Brain microvascular endothelial cell (primary cell): ENCODE data around the gene MTHFR.

ENCODE experiments used
- DNase-seq: peaks from one replicate; pipeline ENCODE4 v3.0.0-alpha.2; 2020
- H3K27ac ChIP-seq: fragments of 250-450 bp; sonication (Bioruptor Pico); 2 replicates; pipeline ENCODE4 v1.5.1; 2020; ENCODE audit warnings: mild to moderate bottlenecking, moderate library complexity
- H3K27me3 ChIP-seq: fragments of 250-450 bp; sonication (Bioruptor Pico); replicated peaks from 2 replicates; pipeline ENCODE4 v1.5.1; 2020; ENCODE audit warnings: mild to moderate bottlenecking
- H3K36me3 ChIP-seq: fragments of 250-450 bp; sonication (Bioruptor Pico); replicated peaks from 2 replicates; pipeline ENCODE4 v1.5.1; 2020; ENCODE audit warnings: mild to moderate bottlenecking
- H3K4me3 ChIP-seq: 2 replicates; pipeline ENCODE4 v1.5.1; 2011; ENCODE audit warnings: low read depth, mild to moderate bottlenecking, control low read depth, low read length, moderate library complexity
- in situ Hi-C: cut with HindIII; loops from 2 replicates; pipeline ENCODE4 v1.10.0; 2017; ENCODE audit warnings: low sequenced_read_pairs, low pct_ligation_motif_present
- TF ChIP-seq, protein P1 (sequence below): IDR thresholded peaks from 2 replicates; pipeline ENCODE4 v1.5.1; 2011; ENCODE audit warnings: low read depth, mild to moderate bottlenecking, moderate library complexity, low read length, control low read depth, inconsistent platforms; ENCODE audit errors: missing control alignments

Gene MTHFR

GRCh38 chr1:11805422-11806306 is at the start of gene MTHFR, which contains the start of gene CLCN6:
Gene MTHFR (minus strand): TSS chr1:11805964. CDS start chr1:11803116, 2,848 bp downstream.
Gene CLCN6 (plus strand): TSS chr1:11806191. CDS start chr1:11806263, 72 bp downstream.
- TF ChIP-seq, protein P1, sequence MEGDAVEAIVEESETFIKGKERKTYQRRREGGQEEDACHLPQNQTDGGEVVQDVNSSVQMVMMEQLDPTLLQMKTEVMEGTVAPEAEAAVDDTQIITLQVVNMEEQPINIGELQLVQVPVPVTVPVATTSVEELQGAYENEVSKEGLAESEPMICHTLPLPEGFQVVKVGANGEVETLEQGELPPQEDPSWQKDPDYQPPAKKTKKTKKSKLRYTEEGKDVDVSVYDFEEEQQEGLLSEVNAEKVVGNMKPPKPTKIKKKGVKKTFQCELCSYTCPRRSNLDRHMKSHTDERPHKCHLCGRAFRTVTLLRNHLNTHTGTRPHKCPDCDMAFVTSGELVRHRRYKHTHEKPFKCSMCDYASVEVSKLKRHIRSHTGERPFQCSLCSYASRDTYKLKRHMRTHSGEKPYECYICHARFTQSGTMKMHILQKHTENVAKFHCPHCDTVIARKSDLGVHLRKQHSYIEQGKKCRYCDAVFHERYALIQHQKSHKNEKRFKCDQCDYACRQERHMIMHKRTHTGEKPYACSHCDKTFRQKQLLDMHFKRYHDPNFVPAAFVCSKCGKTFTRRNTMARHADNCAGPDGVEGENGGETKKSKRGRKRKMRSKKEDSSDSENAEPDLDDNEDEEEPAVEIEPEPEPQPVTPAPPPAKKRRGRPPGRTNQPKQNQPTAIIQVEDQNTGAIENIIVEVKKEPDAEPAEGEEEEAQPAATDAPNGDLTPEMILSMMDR: no peak
- in situ Hi-C loops: no loop called here
- Histone ChIP-seq H3K27ac (peak within 1 kb of the TSS; percentile 83), H3K27me3 (no peaks in the 10 kb centered on the region), H3K4me3 (peak within 1 kb of the TSS; percentile 87), H3K36me3 (peaks cover 21% of the 10 kb centered on the region)
- DNase-seq: peak; percentile 100

- Histone ChIP-seq H3K27me3 (peaks cover 26% of the 10 kb centered on the region), H3K36me3 (no peaks in the 10 kb centered on the region), H3K27ac (no peak overlapping the region), H3K4me3 (no peak overlapping the region)
- DNase-seq: no peak
- TF ChIP-seq, protein P1: no peak
- in situ Hi-C loops: no loop called here
Measured at GRCh38 chr1:11855430-11855829, 49.7 kb upstream of the MTHFR start.

DNA sequence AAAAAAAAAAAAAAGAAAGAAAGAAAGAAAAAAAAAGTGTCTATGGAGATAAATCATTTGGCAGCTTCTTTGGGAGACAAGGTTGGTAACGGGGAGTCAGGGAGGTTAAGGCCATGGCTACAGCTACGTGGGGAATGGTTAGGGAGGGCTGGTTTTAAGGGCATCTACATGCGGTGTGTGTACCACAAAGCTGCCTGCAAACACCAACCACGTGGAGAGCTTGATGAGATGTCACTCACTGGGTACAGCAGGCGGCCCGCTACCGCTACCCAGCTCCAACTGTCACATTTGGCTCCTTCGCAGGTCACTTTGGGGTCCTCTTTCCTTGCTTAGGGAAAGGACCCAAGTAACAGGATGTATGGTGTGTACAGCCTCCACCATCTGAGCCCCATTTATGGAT is 48.8 kb upstream of the MTHFR start:
- TF ChIP-seq, protein P1: no peak
- Histone ChIP-seq H3K27ac (no peak overlapping the region), H3K4me3 (no peak overlapping the region), H3K36me3 (no peaks in the 10 kb centered on the region), H3K27me3 (peaks cover 24% of the 10 kb centered on the region)
- in situ Hi-C loops: no loop called here
- DNase-seq: no peak

DNA sequence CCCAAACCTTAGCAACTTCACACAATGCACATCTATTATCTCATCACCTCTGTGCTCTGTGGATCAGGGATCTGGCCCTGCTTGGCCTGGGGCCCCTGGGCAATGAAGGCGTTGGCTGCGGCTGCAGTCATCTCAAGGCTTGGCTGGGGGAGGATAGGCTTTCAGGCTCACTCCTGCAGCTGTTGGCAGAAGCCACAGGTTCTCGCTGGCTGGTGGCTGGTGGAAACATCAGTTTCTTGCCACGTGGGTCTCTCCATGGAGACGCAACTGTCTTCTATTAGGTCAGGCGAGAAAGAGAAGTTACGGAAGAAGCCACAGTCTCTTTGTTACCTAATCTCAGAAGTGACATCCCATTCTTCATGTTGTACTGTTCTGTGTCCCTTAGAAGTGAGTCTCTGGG is 45.4 kb upstream of the MTHFR start:
- in situ Hi-C loops: no loop called here
- H3K4me3 ChIP-seq: no peak overlapping the region
- H3K27ac ChIP-seq: no peak overlapping the region
- H3K36me3 ChIP-seq: no peaks in the 10 kb centered on the region
- peaks cover 3% of the 10 kb centered on the region for H3K27me3 ChIP-seq
- no peak for DNase-seq
- TF ChIP-seq, protein P1: no peak

DNA sequence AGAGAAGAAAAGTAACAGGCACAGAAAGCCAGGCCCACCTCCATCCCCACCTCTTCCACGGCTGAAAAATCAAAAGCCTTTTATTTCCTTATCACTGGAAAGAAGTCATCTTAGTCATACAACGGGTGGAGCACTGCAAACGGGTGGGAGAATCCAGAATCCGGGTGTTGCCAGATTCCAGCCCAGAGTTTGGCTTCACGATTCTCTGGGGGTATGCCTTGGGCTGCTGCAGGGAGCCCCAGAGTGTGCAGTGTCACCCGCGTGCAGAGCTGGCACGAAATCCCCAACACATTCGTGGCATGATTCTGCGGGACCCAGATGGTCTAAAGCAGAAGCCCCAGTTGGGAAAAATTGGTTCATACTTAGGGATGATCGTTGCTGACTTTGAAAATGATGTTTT is 44.4 kb upstream of the MTHFR start:
- peaks cover 5% of the 10 kb centered on the region for H3K36me3 ChIP-seq
- no peak for DNase-seq
- in situ Hi-C loops: no loop called here

More for the DNA sequence above, 44.4 kb upstream of the MTHFR start:
- Histone ChIP-seq H3K4me3 (no peak overlapping the region), H3K27me3 (peaks cover 3% of the 10 kb centered on the region), H3K27ac (no peak overlapping the region)
- TF ChIP-seq, protein P1: no peak
